MM.1S (cell line): ENCODE measurements around the gene WRAP73.

ENCODE experiments used
- EZH2 ChIP-seq: fragments of 300-600 bp; sonication (generic); optimal IDR thresholded peaks from 2 replicates; pipeline ENCODE3; 2017; ENCODE audit warnings: low read depth, mild to moderate bottlenecking, antibody characterized with exemption, low read length, mixed read lengths
- EZH2phosphoT487 ChIP-seq: fragments of 300-600 bp; sonication (generic); IDR thresholded peaks from 2 replicates; pipeline ENCODE4 v1.6.1; 2018; ENCODE audit warnings: antibody characterized with exemption, low read length
- TF ChIP-seq, protein P1 (sequence below): fragments of 300-600 bp; sonication (generic); IDR thresholded peaks from 2 replicates; pipeline ENCODE4 v1.5.1; 2016; ENCODE audit warnings: antibody characterized with exemption, low read length, mixed read lengths

DNA sequence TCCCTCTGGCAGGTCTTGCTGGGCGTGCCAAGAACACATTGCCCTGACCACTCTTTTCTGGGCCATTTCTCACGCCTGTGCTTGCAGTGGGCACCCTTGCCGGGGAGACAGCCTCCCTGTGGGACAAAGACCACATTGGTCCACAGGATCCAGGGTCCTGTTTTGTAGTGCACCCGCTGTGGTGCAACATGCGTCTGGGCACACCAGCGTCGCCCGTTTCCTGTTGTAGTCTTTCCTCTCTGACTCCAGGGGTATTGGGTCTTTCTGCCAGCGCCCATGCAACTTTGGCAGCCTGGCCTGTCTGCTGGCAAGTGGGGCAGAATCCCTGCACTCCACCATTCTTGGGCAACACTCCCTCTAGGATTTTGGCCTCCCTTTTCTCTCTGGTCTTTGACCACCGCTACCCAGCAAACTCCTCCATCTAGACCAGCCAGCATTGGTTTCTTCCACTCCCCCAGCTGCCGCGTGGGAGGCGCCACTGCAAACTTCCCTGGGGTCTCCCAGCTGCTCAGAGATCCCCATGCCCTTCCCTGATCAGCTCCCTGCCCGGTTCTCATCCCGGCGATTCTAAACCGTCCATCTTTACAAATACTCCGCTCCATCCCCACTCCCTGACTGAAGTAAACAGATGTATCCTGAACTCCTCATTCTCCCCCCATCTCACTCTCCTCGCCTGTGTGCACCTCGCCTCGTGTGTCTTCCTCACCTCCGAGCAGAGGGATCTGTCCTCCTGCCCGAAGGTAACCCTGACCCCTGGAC is 26.3 kb downstream of the WRAP73 start:
- TF ChIP-seq, protein P1, sequence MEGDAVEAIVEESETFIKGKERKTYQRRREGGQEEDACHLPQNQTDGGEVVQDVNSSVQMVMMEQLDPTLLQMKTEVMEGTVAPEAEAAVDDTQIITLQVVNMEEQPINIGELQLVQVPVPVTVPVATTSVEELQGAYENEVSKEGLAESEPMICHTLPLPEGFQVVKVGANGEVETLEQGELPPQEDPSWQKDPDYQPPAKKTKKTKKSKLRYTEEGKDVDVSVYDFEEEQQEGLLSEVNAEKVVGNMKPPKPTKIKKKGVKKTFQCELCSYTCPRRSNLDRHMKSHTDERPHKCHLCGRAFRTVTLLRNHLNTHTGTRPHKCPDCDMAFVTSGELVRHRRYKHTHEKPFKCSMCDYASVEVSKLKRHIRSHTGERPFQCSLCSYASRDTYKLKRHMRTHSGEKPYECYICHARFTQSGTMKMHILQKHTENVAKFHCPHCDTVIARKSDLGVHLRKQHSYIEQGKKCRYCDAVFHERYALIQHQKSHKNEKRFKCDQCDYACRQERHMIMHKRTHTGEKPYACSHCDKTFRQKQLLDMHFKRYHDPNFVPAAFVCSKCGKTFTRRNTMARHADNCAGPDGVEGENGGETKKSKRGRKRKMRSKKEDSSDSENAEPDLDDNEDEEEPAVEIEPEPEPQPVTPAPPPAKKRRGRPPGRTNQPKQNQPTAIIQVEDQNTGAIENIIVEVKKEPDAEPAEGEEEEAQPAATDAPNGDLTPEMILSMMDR: no peak
- no peak for TF ChIP-seq EZH2
- no peak for TF ChIP-seq EZH2phosphoT487
